ENCODE results near the gene SMTN.

SMTN gene

DNA sequence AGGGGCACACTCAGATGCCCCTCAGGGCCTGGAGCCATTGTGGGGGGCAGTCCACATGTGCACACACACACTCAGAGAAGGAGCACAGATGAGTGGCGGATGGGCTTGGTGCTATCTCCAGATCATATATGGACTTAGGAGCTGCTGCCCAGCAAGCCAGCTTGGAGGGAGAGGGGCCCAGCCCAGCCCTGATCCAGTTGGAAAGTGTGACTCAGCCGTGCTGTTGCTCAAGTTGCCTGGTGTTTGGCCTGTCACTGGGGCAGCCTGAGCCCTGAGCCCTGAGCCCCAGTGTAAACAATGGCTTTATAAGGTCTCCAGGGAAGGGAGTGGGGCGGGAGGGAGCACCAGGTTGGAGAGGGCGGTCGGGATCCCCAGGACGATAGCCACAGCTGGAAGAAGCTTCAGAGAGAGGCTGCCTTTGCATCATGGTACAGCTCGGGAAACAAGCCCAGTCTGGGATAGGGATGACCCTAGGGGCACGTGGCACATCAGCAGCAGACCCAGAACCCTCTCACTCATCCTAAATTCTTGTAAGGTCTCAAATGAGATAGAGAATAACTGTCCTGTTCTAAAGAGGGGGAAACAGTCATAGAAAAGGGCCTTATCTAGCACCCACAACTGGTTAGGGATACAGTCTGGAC lies 21.4 kb downstream of the SMTN start:
- TF ChIP-seq, protein P1, sequence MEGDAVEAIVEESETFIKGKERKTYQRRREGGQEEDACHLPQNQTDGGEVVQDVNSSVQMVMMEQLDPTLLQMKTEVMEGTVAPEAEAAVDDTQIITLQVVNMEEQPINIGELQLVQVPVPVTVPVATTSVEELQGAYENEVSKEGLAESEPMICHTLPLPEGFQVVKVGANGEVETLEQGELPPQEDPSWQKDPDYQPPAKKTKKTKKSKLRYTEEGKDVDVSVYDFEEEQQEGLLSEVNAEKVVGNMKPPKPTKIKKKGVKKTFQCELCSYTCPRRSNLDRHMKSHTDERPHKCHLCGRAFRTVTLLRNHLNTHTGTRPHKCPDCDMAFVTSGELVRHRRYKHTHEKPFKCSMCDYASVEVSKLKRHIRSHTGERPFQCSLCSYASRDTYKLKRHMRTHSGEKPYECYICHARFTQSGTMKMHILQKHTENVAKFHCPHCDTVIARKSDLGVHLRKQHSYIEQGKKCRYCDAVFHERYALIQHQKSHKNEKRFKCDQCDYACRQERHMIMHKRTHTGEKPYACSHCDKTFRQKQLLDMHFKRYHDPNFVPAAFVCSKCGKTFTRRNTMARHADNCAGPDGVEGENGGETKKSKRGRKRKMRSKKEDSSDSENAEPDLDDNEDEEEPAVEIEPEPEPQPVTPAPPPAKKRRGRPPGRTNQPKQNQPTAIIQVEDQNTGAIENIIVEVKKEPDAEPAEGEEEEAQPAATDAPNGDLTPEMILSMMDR (IDR thresholded peaks at IDR 0.05; ENCODE audit: low read depth, low read length, missing control alignments) = no peak
- in situ Hi-C loops (cut with HindIII; ENCODE audit: low pct_ligation_motif_present, low sequenced_read_pairs) = no loop called here
- H3K27ac ChIP-seq = peak overlapping the region; percentile 55

DNA sequence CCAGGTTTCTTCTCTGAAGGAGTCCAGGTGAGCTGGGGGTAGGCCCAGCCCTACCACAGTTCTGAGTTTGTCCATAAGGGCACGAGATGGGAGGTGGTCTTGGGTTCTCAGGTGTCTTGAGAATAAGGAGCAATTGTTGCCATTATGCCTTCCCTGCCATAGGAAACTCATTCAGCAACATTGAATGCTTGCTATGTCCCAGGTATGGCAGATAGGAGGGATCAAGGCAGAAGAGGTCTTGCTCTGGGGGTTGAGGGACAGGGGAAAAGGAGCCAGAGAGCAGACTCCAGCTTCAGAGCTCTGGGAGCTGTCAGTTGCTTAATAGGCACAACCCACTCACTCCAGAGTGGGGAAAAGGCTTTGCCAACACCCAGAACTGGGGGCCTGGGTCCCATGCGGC lies 22.0 kb downstream of the SMTN start:
- Histone ChIP-seq H3K36me3 (replicated peaks) (peaks cover 62% of the 10 kb centered on the region), H3K27ac (peak overlapping the region; percentile 55), H3K27me3 (replicated peaks) (no peaks in the 10 kb centered on the region), H3K4me3 (ENCODE audit: low read depth, low read length) (no peak overlapping the region)
- DNase-seq = no peak
- in situ Hi-C loops (cut with HindIII; ENCODE audit: low pct_ligation_motif_present, low sequenced_read_pairs) = no loop called here
- TF ChIP-seq, protein P1 (IDR thresholded peaks at IDR 0.05; ENCODE audit: low read depth, low read length, missing control alignments) = no peak

More for the DNA sequence above, 21.4 kb downstream of the SMTN start:
- Histone ChIP-seq H3K36me3 (replicated peaks) (peaks cover 67% of the 10 kb centered on the region), H3K4me3 (ENCODE audit: low read depth, low read length) (no peak overlapping the region), H3K27me3 (replicated peaks) (no peaks in the 10 kb centered on the region)
- peak; percentile 78 for DNase-seq

DNA sequence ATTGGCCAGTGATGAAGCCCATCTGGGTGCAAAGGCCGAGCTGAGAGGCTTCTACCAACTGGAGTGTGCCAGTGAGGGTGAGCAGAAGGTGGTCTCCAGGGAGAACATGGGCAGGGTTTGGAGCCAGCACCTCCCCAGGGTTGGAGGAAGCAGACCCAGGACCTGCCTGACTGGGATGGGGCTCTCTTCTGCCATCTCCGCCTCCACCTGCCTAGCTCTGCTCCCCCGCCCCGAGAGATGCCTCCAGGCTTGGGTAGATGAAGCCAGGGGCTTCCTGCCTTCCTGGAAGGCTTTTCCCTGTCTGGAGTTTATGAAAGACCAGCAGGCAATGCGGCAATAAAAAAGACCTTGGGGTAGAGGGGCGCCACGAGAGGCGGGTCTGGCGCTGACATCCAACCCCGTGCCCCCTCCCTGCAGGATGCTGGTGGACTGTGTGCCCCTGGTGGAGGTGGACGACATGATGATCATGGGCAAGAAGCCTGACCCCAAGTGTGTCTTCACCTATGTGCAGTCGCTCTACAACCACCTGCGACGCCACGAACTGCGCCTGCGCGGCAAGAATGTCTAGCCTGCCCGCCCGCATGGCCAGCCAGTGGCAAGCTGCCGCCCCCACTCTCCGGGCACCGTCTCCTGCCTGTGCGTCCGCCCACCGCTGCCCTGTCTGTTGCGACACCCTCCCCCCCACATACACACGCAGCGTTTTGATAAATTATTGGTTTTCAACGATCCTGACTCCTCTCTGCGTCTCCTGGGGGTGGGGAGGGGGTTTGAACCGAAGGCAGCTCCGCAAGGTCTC lies 23.0 kb downstream of the SMTN start:
- Histone ChIP-seq H3K36me3 (replicated peaks) (peaks cover 53% of the 10 kb centered on the region), H3K27ac (no peak overlapping the region), H3K4me3 (ENCODE audit: low read depth, low read length) (no peak overlapping the region), H3K27me3 (replicated peaks) (no peaks in the 10 kb centered on the region)
- TF ChIP-seq, protein P1 (IDR thresholded peaks at IDR 0.05; ENCODE audit: low read depth, low read length, missing control alignments) = no peak
- in situ Hi-C loops (cut with HindIII; ENCODE audit: low pct_ligation_motif_present, low sequenced_read_pairs) = no loop called here
- DNase-seq = no peak

DNA sequence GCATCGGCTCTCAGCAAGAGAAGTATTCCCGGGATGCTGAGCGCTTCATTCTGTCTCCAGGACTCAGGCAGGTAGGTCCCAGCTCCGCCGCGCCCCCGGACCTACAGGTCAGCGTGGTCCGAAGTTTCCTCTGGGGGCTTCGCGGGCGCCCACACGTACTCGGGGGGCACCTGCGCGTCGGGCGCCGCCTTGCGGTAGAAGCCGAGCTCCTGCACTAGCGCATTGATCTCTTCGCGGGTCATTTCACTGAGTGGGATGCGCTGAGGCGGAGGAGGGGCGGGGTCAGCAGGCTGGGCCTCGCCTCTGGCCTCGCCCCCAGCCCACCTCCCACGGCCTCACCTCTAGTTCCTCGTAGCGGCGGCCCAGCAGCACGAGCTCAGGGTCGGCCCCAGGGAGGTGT lies 23.8 kb downstream of the SMTN start:
- Histone ChIP-seq H3K27ac (no peak overlapping the region), H3K36me3 (replicated peaks) (peaks cover 46% of the 10 kb centered on the region), H3K4me3 (ENCODE audit: low read depth, low read length) (no peak overlapping the region), H3K27me3 (replicated peaks) (no peaks in the 10 kb centered on the region)
- in situ Hi-C loops (cut with HindIII; ENCODE audit: low pct_ligation_motif_present, low sequenced_read_pairs) = no loop called here
- DNase-seq = no peak
- TF ChIP-seq, protein P1 (IDR thresholded peaks at IDR 0.05; ENCODE audit: low read depth, low read length, missing control alignments) = peak; percentile 63

DNA sequence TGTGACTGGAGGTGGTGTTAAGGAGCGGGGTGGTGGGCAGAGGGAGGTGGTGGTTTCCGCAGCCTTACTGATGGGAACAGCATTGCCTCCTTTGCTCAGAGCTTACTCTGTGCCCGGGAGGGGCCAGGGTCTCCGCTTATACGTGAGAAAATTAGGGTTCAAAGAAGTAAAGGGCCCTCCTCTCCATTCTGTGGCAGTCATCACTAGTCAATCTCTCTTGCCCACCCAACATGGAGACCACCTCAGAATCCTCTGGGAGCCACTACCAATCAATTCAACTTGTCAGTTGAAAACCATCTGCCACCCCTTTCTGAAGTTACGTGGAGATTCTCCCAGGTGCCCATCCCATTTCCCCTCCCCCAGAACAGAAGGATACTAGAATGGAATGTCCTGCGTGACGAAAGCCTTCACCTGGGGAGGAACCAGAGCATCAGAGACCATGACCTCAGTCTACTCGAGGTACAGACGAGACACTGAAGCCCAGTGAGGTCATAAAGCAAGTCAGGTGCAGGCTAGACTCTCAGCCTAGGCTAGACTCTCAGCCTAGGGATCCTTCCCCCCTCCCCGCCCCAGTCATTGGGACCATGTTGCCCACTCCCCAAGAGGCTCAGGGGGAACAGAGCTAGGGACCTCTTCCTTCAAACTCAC lies 24.3 kb downstream of the SMTN start:
- Histone ChIP-seq H3K27me3 (replicated peaks) (no peaks in the 10 kb centered on the region), H3K36me3 (replicated peaks) (peaks cover 40% of the 10 kb centered on the region), H3K4me3 (ENCODE audit: low read depth, low read length) (no peak overlapping the region), H3K27ac (no peak overlapping the region)
- DNase-seq = no peak
- in situ Hi-C loops (cut with HindIII; ENCODE audit: low pct_ligation_motif_present, low sequenced_read_pairs) = no loop called here
- TF ChIP-seq, protein P1 (IDR thresholded peaks at IDR 0.05; ENCODE audit: low read depth, low read length, missing control alignments) = no peak

Data from brain microvascular endothelial cell (primary cell).